ENCODE data around the gene NDUFS2.

Gene NDUFS2

DNA sequence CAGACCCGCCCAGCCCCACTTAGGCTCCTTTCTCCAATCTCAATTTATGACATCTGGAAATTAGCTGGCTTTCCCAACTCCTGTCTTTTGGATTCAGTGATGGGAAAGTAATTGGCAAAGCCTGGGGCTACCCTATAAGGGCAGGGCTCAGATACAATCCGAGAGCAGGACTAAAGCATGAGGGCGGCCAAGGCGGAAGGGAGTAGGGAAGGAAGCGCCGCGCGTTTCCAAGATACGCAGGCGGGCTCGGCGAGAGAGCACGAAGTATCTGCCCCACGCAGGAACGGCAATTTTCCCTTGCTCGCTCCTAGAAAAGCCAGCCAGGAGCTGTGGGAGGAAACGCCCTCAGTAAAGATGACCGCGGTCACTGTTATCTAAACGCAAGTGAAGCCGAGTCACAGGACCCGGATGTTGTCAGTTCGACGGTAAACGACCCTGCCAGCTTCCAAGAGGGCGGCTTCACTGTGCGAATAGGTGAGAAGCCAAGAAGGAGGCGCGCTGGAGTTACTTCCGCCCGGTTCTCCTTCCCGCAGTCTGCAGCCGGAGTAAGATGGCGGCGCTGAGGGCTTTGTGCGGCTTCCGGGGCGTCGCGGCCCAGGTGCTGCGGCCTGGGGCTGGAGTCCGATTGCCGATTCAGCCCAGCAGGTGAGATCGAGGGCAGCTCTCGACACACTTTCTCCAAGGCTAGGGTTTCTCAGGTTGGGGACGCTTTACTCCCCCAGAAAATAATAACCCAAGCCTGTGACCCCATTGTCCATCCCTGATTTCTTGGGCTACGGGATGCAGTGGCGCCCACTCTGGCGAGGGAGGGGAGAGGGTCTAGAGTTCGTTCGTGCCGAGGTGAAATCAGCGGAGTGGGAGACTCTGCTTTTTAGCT, at the start of gene NDUFS2:
TSS of gene NDUFS2 (plus strand) at position 532 of the 877 bp plus-strand sequence. CDS start at position 551, 19 bp downstream.
- DNase-seq: peak; percentile 92

DNA sequence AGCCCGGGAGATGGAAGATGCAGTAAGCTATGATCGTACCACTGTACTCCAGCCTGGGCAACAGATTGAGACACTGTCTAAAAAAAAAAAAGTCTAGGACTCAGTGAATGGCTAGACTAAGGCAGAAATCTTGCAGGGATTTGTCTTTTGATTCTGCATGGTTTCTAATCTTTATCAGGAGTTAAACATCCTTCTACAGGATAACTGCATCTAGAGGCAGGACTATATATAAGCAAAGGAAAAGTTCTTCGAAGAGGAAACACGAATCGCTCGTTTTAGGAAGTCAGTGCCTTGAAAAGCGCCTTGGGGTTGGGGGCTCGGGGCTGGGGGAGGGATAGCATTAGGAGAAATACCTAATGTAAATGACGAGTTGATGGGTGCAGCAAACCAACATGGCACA, 49.0 kb upstream of the NDUFS2 start:
- DNase-seq: no peak

DNA sequence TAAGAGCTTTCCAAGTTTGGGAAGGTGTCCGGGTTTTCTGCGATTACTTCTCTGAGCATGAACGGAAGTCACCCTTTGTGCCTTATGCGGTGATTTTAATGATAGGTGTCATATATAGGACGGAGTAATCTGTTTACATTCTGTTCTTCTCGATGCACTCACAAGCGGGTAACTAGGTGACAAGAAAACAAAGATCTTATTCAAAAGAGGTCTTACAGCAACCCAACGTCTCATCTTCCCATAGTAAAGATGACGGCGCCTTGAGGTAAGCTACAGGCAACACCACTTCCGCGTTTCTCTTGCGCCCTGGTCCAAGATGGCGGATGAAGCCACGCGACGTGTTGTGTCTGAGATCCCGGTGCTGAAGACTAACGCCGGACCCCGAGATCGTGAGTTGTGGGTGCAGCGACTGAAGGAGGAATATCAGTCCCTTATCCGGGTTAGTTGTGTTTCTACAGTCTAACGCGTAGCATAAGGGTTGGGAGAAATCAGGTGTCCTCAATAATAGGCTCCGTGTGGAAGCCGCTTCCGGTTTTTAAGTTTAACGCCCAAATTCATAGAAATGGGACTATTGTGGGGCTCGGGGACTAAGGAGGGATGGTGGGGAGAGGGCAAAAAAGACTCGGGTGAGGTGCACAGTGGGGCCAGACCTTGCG, 48.4 kb upstream of the NDUFS2 start, which contains the start of gene UFC1:
TSS of gene UFC1 (plus strand) at position 297 of the 656 bp plus-strand sequence. CDS start at position 317, 20 bp downstream.
- DNase-seq: peak; percentile 69

DNA sequence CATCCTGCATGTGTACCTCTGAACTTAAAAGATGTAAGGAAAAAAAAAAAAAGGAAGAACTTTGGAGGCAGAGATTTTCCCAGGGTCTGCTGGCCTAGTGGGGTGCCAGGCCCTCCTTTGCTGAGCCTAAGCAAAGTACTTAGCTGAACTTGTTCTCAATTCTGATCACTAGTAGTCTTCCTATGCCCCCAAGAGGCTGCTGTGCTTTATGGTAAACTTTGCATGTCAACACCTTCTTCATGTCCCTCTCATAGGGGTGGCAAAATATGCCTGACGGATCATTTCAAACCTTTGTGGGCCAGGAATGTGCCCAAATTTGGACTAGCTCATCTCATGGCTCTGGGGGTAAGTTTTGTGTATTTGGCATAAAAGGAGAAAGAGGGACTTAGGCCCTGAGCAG, 44.3 kb upstream of the NDUFS2 start:
- no peak for DNase-seq

DNA sequence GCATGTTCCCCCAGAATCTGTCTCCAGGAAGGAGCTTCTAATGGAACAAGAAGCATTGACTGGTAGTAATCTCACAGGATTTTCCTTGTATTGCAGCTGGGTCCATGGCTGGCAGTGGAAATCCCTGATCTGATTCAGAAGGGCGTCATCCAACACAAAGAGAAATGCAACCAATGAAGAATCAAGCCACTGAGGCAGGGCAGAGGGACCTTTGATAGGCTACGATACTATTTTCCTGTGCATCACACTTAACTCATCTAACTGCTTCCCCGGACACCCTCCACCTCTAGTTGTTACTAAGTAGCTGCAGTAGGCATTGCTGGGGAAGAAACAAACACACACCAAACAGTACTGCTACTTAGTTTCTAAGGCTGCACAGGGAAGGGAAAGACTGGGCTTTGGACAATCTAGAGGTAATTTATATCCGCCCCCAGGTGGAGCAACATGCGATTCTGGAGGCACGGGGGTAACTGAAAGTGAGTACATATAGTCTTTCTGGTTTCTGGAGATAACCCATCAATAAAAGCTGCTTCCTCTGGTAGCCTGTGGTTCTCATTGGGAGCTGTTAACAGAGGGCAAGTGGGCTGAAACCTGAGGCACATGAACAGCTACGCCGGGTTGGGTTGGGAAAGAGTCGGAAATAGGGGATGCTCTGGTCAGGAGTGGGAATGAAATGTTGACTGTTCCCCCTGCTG, 43.7 kb upstream of the NDUFS2 start:
- no peak for DNase-seq

DNA sequence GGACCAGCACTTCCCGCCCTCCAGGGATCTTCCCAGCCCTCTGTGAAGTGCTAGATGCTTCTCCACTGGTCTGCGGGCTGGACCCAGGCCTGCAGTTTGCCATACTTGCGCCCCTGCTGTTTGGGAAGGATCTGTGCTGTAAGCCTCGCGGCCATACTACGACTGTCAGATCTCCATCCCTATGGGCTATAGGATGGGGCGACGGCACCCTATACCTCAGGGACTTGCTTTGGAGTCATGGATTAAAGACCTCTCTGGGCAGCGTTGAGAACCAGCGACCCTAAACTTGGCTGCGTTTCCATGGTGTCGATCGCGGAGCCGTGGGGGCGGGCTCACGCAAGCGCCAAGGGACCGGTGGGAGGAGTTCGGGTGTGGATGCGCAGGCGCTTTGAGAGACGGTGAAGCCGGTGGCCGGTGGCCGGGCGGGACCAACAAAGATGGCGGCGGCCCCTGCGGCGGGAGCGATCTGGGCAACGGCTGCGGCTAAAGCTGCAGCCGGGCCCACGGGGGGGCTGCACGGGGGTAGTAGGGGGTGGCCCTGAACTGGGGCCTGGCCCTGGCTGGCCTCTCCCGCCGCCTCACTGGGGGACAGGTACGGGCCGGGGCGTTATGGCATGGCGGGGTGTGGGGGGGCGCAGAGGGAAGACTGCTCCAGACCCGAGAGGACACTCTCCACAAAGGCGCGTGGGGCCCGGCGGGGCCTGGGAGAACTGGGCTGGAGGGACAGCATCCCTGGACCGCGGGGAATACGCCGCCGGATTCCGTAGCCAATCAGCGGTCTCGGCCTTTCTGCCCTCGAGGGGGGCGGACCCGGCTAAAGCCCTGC, 42.9 kb upstream of the NDUFS2 start, which contains the start of gene USP21:
TSS of gene USP21 (plus strand) at position 414 of the 826 bp plus-strand sequence. CDS start 1,141 bp downstream, outside the sequence.
- DNase-seq: peak; percentile 86

DNA sequence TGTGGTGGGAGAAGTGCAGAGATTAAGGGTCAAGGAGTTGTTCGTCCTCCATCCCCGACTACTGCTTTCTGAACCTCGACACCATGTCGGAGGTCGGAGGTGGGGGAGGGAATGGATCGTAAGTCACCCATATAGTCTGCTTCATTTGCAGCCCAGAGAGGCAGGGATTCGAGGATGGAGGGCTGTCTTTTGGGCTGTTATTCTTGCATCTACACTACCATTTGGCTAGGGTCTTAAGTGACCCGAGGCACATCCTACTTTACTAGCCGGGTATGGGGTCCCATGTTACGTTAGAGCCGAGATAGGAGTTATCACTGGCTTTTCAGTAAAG, 42.3 kb upstream of the NDUFS2 start:
- no peak for DNase-seq

DNA sequence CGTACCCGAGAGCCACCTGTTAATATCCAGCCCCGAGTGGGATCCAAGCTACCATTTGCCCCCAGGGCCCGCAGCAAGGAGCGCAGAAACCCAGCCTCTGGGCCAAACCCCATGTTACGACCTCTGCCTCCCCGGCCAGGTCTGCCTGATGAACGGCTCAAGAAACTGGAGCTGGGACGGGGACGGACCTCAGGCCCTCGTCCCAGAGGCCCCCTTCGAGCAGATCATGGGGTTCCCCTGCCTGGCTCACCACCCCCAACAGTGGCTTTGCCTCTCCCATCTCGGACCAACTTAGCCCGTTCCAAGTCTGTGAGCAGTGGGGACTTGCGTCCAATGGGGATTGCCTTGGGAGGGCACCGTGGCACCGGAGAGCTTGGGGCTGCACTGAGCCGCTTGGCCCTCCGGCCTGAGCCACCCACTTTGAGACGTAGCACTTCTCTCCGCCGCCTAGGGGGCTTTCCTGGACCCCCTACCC, 41.5 kb upstream of the NDUFS2 start:
- DNase-seq: no peak

DNA sequence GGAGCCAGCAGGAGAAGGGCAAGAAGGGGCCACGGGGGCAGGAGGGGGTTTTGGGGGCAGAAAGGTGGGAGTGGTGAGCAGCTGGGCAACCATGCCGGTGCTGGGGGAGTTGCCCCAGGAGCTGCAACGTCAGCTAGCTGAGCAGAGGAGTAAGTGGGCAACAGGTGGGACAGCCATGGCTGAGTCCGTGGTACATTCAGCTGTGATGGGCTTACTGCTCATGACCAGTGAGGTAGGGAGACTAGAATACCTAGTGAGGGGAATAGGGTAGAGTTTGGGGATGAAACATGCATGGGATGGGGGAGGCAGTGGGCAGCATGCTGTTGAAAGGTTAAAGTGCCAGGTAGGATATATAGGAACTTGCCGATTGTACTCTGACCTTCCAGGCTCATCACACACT, 40.5 kb upstream of the NDUFS2 start:
- DNase-seq: no peak

DNA sequence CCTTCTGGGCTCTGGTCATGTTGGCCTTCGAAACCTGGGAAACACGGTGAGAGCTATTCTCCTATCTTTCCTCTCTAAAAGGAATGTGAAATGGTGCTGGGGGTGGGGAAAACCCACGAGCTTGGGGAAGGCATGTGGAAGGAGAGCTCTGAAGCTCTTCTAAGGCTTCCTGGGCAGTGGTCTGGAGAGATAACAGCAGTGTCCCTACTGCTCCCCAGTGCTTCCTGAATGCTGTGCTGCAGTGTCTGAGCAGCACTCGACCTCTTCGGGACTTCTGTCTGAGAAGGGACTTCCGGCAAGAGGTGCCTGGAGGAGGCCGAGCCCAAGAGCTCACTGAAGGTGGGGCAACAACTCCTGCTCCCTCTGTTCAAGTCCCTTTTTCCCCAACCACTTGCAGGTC, 40.1 kb upstream of the NDUFS2 start:
- no peak for DNase-seq

DNA sequence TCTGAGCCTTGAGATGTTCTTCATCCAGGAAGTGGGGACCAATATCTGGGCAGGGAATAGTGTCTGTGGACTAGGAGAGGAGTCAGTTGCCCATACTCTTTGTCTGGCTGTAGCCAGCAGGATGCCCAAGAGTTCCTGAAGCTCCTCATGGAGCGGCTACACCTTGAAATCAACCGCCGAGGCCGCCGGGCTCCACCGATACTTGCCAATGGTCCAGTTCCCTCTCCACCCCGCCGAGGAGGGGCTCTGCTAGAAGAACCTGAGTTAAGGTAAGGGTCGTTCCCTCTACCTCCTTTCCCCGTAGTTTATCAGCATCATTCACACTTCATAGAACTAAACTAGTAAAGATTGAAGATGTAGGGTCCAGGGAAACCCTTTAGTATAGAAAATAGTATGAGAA, 39.4 kb upstream of the NDUFS2 start:
- no peak for DNase-seq

DNA sequence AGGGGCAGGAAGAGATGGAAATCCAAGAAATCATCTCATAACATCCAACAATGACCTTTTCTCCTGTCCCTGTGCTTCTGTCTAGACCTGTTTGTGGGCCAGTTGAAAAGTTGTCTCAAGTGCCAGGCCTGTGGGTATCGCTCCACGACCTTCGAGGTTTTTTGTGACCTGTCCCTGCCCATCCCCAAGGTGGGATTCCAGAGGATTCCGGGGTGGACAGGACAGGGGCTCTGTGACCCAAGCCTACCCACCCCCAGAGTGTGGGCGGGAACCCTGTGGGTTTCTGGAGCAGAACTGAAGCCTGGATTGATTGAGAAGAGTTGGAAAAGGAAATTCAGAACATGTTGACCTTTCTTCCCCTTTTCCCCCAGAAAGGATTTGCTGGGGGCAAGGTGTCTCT, 38.4 kb upstream of the NDUFS2 start:
- DNase-seq: no peak

DNA sequence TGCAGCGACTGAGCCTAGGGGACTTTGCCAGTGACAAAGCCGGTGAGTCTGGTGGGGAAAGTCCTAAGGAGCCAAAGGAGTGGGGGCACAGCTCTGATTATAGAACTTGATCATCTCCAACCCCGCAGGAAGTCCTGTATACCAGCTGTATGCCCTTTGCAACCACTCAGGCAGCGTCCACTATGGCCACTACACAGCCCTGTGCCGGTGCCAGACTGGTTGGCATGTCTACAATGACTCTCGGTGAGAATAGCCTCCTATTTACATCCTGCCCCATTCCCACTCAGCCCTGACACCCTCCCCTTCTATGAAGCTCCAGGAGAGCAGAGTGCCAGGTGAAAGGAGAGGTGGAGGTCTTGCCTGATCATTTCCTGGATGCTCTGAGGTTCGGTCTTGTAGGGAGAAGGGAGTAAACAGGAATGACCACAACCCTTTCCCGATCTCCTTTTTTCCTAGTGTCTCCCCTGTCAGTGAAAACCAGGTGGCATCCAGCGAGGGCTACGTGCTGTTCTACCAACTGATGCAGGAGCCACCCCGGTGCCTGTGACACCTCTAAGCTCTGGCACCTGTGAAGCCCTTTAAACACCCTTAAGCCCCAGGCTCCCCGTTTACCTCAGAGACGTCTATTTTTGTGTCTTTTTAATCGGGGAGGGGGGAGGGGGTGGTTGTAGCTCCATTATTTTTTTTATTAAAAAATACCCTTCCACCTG, 37.1 kb upstream of the NDUFS2 start:
- DNase-seq: no peak

DNA sequence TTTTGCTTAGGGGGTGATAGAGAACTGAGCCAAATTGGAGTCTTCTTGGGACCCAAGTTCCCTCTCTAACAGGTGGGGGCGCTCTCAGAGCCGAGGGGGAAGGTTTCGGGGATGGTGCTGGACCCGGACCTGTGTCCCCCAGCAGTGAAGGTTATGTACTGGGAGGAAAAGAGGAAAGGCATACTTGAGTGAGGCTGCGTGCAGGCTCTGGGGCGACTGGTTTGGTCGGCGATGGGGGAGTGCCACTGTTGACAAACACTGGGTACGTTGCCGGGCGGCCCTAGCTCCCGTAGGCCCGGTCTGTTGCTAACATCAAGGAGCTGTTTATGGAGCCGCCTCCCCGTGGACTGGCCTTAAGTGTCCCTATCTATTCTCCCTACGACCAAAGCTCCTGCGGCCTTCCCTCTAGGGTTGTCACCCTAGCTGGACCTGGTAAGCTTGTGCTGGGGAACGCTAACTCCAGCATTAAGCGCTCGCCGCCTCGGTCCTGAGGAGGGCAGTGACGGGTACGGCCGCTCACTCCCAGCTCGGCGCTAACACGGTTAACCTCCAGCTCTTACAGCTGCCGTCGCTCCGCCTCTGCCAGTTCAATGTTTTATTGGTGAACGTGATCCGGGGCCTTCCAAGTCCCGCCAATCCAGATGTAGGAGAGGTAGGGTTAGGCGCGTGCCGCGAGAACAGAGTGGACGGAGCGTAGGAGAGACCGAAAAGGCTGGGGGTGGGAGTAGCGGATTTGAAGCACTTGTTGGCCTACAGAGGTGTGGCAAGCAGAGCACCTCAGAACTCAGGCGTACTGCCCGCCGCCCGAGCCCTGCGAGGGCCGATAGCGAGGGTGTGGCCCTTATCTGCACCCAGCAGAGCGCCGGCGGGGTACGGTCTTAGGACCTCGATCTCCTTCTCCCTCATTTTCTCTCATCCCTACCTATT, 36.2 kb upstream of the NDUFS2 start, which contains the start of gene PPOX:
TSS of gene PPOX (plus strand) at position 685 of the 927 bp plus-strand sequence. CDS start 422 bp downstream, outside the sequence.
- peak; percentile 84 for DNase-seq

DNA sequence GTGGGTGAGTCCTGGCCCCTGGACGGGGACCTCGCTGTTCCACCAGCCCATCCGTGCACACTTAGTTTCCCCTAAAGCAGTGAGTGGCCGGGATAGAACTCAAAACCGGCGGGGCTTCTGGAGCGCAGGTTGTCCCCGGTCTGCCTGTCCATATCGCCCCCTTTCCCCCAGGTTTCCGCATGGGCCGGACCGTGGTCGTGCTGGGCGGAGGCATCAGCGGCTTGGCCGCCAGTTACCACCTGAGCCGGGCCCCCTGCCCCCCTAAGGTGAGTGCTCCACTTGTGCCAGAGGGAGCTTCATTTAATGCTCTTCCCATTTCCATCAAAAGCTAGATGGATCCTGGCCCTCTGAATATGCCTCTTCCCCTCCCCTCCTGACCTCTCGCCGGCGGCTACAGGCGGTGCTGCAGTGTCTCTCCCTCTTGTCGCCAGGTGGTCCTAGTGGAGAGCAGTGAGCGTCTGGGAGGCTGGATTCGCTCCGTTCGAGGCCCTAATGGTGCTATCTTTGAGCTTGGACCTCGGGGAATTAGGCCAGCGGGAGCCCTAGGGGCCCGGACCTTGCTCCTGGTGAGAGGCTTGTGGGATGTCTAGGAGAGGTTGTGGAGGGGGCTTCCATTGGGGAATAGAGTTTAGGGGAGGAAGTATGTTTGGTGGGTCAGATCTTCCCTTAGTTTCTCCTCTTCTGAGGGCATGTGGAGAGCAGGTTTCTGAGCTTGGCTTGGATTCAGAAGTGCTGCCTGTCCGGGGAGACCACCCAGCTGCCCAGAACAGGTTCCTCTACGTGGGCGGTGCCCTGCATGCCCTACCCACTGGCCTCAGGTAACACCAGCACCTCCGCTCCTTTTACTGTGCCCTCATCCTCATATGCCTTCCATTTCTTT, 35.3 kb upstream of the NDUFS2 start:
- DNase-seq: no peak

DNA sequence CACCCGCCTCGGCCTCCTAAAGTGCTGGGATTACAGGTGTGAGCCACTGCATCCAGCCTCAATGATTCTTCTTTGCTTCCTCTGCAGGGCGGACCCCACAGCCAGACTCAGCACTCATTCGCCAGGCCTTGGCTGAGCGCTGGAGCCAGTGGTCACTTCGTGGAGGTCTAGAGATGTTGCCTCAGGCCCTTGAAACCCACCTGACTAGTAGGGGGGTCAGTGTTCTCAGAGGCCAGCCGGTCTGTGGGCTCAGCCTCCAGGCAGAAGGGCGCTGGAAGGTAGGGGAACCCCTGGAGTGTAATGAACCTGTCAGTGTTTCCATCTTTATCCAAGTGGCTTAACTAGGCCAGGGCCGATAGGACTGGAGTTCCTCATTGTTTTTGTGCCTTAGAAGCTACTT, 33.3 kb upstream of the NDUFS2 start:
- DNase-seq: no peak

DNA sequence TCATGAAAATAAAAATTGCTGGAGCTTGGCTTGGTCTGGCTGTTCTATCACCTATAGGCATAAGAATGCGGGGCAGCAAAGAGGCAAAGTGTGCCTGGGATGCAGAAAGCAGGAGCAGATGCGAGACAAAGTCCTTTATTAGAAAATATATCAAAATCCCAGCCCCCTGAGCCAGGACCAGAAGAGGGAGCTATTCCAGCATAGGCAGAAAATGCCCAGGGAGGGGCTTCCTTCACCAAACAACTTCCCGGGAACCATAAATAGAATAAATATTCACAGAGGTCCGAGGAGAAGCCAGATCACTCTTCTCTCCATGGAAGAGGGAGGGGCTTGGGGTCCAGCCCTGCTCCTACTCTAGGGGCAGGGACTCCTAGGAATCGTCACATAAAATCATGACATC, 31.0 kb upstream of the NDUFS2 start:
- DNase-seq: no peak

DNA sequence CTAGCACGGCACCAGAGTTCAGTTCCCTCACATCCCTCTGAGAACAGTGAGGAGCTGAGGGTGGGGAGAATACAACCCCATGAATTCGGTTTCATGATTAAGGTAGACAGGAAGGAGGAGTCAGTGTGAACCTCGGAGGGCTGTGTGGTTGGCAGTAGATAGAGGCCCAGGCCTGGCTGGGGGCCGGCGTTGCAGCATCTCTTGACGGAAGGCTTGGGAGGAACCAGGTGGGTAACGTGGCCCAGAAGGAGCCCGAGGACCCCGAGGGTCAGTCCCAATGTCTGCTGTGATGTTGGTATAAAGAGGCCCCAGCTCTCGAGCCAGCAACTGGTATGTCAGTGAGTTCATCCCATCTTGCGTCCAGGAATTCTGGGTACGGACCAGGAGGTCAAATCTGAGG, 30.5 kb upstream of the NDUFS2 start:
- DNase-seq: no peak

DNA sequence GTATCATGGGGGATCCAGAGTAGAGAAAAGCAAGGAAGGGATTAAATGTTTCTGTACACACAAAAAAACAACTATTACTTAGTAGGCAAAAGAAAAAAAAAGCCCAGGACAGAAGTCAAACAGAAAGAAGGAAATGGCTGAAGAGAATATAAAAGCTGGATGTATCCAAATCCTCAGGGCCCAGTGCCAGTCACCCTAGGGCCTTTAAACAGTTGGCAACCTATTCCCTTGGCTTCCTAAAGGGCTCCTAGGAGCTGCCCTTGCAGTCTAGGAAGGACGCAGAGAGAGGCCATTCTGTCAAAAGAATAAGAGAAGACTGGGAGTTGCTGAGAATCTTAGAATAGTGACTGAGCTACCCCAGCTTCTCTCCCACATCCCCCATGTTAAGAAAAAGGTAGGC, 29.8 kb upstream of the NDUFS2 start:
- no peak for DNase-seq

All from activated CD4-positive, alpha-beta T cell treated with anti-CD3 and anti-CD28 coated beads for 1 hour (primary cell).